GM12878 (cell line): ENCODE measurements around the gene NKD1.

Source experiments
- BHLHE40 ChIP-seq, 2 experiments: fragments of 450-650 bp in 1 of 2; IDR thresholded peaks; 2 replicates each; pipeline ENCODE4 v1.6.1; 2011 to 2017; ENCODE audit warnings: low read depth in 2 of 2, borderline replicate concordance in 1 of 2, improper control_type of control experiment in 1 of 2, low read length in 1 of 2, mild to moderate bottlenecking in 1 of 2
- CREB1 ChIP-seq: IDR thresholded peaks from 2 replicates; pipeline ENCODE4 v1.6.1; 2012; ENCODE audit warnings: low read depth, mild to moderate bottlenecking, inconsistent platforms
- CTCF ChIP-seq, 3 experiments: IDR thresholded peaks in 2 of 3; conservative IDR thresholded peaks in 1 of 3; 2 replicates each; pipeline ENCODE4 v1.5.1; 2011; ENCODE audit warnings: low read depth in 3 of 3, low read length in 3 of 3, mild to moderate bottlenecking in 3 of 3, control low read depth in 2 of 3, moderate library complexity in 2 of 3, inconsistent platforms in 1 of 3, mixed read lengths in 1 of 3; ENCODE audit not compliant: control insufficient read depth in 2 of 3, insufficient read depth in 1 of 3; ENCODE audit errors: extremely low read depth in 1 of 3
- POLR2AphosphoS5 ChIP-seq: IDR thresholded peaks from 2 replicates; pipeline ENCODE4 v1.6.1; 2011; ENCODE audit warnings: mild to moderate bottlenecking, low read length, inconsistent platforms
- SUZ12 ChIP-seq: fragments of 200-600 bp; sonication (generic); IDR thresholded peaks from one replicate; pipeline ENCODE4 v1.6.1; 2018; ENCODE audit warnings: antibody characterized with exemption, mild to moderate bottlenecking; ENCODE audit not compliant: unreplicated experiment
- ZBTB11 ChIP-seq: fragments of 450-650 bp; formaldehyde crosslinking; IDR thresholded peaks from 2 replicates; pipeline ENCODE4 v1.5.0; 2022; ENCODE audit warnings: mild to moderate bottlenecking, missing genetic modification characterization

GRCh38 chr16:50625374-50625773 lies 77.2 kb downstream of the NKD1 start:
- TF ChIP-seq ZBTB11 (CRISPR knock-in tag) (no peak), POLR2AphosphoS5 (no peak), SUZ12 (no peak), CTCF (IDR thresholded peaks at IDR 0.05 in 2 of 3, conservative IDR thresholded peaks at IDR 0.05 in 1 of 3; ENCODE audit: control insufficient read depth in 2 of 3, extremely low read depth in 1 of 3, insufficient read depth in 1 of 3, low read depth in 3 of 3, low read length in 3 of 3) (no peak), BHLHE40 (IDR thresholded peaks at IDR 0.05; ENCODE audit: borderline replicate concordance in 1 of 2, low read depth in 2 of 2, low read length in 1 of 2) (no peak), CREB1 (no peak)
